Esophagus muscularis mucosa (tissue), 3 donors: Measurements from ENCODE around the gene PLCH2.

Experiments used
- POLR2AphosphoS5 ChIP-seq, 2 donors: sonication (generic); formaldehyde crosslinking; IDR thresholded peaks; one replicate each; pipeline ENCODE4 v1.6.1; 2017; ENCODE audit warnings: antibody characterized with exemption in 2 of 2
- TF ChIP-seq, protein P1 (sequence below), 3 experiments: fragments of 200-600 bp in 2 of 3; fragments of 450-650 bp in 1 of 3; sonication (generic) in 2 of 3; IDR thresholded peaks; one replicate each; pipeline ENCODE4 v1.5.1; 2017 to 2019; ENCODE audit warnings: antibody characterized with exemption in 3 of 3, mild to moderate bottlenecking in 2 of 3, moderate library complexity in 1 of 3

- TF ChIP-seq, protein P1, sequence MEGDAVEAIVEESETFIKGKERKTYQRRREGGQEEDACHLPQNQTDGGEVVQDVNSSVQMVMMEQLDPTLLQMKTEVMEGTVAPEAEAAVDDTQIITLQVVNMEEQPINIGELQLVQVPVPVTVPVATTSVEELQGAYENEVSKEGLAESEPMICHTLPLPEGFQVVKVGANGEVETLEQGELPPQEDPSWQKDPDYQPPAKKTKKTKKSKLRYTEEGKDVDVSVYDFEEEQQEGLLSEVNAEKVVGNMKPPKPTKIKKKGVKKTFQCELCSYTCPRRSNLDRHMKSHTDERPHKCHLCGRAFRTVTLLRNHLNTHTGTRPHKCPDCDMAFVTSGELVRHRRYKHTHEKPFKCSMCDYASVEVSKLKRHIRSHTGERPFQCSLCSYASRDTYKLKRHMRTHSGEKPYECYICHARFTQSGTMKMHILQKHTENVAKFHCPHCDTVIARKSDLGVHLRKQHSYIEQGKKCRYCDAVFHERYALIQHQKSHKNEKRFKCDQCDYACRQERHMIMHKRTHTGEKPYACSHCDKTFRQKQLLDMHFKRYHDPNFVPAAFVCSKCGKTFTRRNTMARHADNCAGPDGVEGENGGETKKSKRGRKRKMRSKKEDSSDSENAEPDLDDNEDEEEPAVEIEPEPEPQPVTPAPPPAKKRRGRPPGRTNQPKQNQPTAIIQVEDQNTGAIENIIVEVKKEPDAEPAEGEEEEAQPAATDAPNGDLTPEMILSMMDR (IDR thresholded peaks at IDR 0.05), result no peak
- no peak for TF ChIP-seq POLR2AphosphoS5 (IDR thresholded peaks at IDR 0.05)
These were observed 6.5 kb downstream of the PLCH2 start for GRCh38 chr1:2482588-2482987.
